Breast epithelium (tissue), 3 donors: ENCODE measurements around the gene PHACTR4.

Source experiments
- CTCF ChIP-seq, 3 donors: fragments of 450-650 bp; IDR thresholded peaks; one replicate each; pipeline ENCODE4 v1.5.1; 2016 to 2017; ENCODE audit warnings: antibody characterized with exemption in 3 of 3, mild to moderate bottlenecking in 3 of 3, moderate library complexity in 3 of 3
- POLR2A ChIP-seq: fragments of 450-650 bp; IDR thresholded peaks from one replicate; pipeline ENCODE4 v1.6.1; 2016; ENCODE audit warnings: antibody characterized with exemption, mild to moderate bottlenecking, moderate library complexity

GRCh38 chr1:28358716-28359115, 10.8 kb upstream of the PHACTR4 start:
- TF ChIP-seq CTCF (IDR thresholded peaks at IDR 0.05): no peak
- TF ChIP-seq POLR2A: no peak
